HuH-7 (cell line): Measurements from ENCODE around the gene GSTT2B.
"Not testable (repeated sequence)": the region's sequence is repeated elsewhere in the genome, so short reads cannot be mapped to it uniquely, and the experiment has no call there.

Experiments
- DNase-seq: peaks from one replicate; pipeline ENCODE4 v3.0.0; 2011; ENCODE audit warnings: low spot score

GSTT2B gene

GRCh38 chr22:23947391-23947790 is 13.6 kb downstream of the GSTT2B start:
- not testable (repeated sequence) for DNase-seq

GRCh38 chr22:23940166-23940565 is 20.8 kb downstream of the GSTT2B start:
- not testable (repeated sequence) for DNase-seq

- DNase-seq = no peak
Observed at GRCh38 chr22:23939017-23939357, 22.0 kb downstream of the GSTT2B start.

- DNase-seq = no peak
Observed at GRCh38 chr22:23938328-23939016, 22.5 kb downstream of the GSTT2B start.

- no peak for DNase-seq
Observed at GRCh38 chr22:23926561-23926960, 34.4 kb downstream of the GSTT2B start.

- no peak for DNase-seq
Observed at GRCh38 chr22:23925020-23925606, 35.9 kb downstream of the GSTT2B start.

- DNase-seq = no peak
Observed at GRCh38 chr22:23922921-23923320, 38.1 kb downstream of the GSTT2B start.

GRCh38 chr22:23921586-23922201 is 39.3 kb downstream of the GSTT2B start:
- not testable (repeated sequence) for DNase-seq

- DNase-seq = not testable (repeated sequence)
Observed at GRCh38 chr22:23920267-23920611, 40.8 kb downstream of the GSTT2B start.

GRCh38 chr22:23915290-23915689 is 45.7 kb downstream of the GSTT2B start:
- DNase-seq = no peak

GRCh38 chr22:23913661-23914353 is 47.2 kb downstream of the GSTT2B start:
- DNase-seq = peak; percentile 78

GRCh38 chr22:23913306-23913660 is 47.7 kb downstream of the GSTT2B start:
- no peak for DNase-seq

GRCh38 chr22:23912293-23912903 is 48.6 kb downstream of the GSTT2B start:
- no peak for DNase-seq

- no peak for DNase-seq
Observed at GRCh38 chr22:23911318-23911980, 49.5 kb downstream of the GSTT2B start.

- no peak for DNase-seq
Observed at GRCh38 chr22:23910496-23911190, 50.4 kb downstream of the GSTT2B start.

- DNase-seq = no peak
Observed at GRCh38 chr22:23909296-23909898, 51.6 kb downstream of the GSTT2B start.

GRCh38 chr22:23908587-23909205 is 52.3 kb downstream of the GSTT2B start:
- no peak for DNase-seq

- not testable (repeated sequence) for DNase-seq
Observed at GRCh38 chr22:23907423-23907822, 53.6 kb downstream of the GSTT2B start.
